GM19023 (cell line): Measurements from ENCODE around the gene GLOD5.

Experiments
- ATAC-seq: cut with Tn5 transposase; IDR thresholded peaks from one replicate; pipeline ENCODE4 v1.9.1; 2021; ENCODE audit warnings: mild to moderate bottlenecking, moderate library complexity; ENCODE audit not compliant: unreplicated experiment

GLOD5 gene

GRCh38 chrX:48753708-48754228 lies 7.8 kb upstream of the GLOD5 start:
- ATAC-seq, result no peak

GRCh38 chrX:48754238-48754637 lies 7.3 kb upstream of the GLOD5 start:
- no peak for ATAC-seq

GRCh38 chrX:48769230-48769629 lies 7.7 kb downstream of the GLOD5 start:
- ATAC-seq, result no peak

- ATAC-seq, result no peak
These were observed 8.7 kb downstream of the GLOD5 start for GRCh38 chrX:48770296-48770695.

- no peak for ATAC-seq
These were observed 11.1 kb downstream of the GLOD5 start for GRCh38 chrX:48772602-48773001.

- ATAC-seq, result no peak
These were observed 15.4 kb downstream of the GLOD5 start for GRCh38 chrX:48776818-48777439.

GRCh38 chrX:48779399-48779798 lies 17.9 kb downstream of the GLOD5 start:
- no peak for ATAC-seq

GRCh38 chrX:48781705-48782104 lies 20.2 kb downstream of the GLOD5 start:
- no peak for ATAC-seq

- ATAC-seq, result no peak
These were observed 20.7 kb downstream of the GLOD5 start for GRCh38 chrX:48782216-48782615.

GRCh38 chrX:48782795-48783194 lies 21.2 kb downstream of the GLOD5 start:
- no peak for ATAC-seq

GRCh38 chrX:48784726-48785125 lies 23.2 kb downstream of the GLOD5 start:
- ATAC-seq, result no peak

GRCh38 chrX:48785186-48785539 lies 23.6 kb downstream of the GLOD5 start:
- no peak for ATAC-seq

- no peak for ATAC-seq
These were observed 24.1 kb downstream of the GLOD5 start for GRCh38 chrX:48785540-48786214.

- no peak for ATAC-seq
These were observed 24.8 kb downstream of the GLOD5 start, which contains the start of gene GATA1 for GRCh38 chrX:48786341-48786800. Gene GATA1, plus strand, starts transcription at chrX:48786590. Its CDS starts 4,520 bp downstream, at chrX:48791110.

GRCh38 chrX:48786825-48787504 lies 25.4 kb downstream of the GLOD5 start:
- no peak for ATAC-seq

- no peak for ATAC-seq
These were observed 26.2 kb downstream of the GLOD5 start for GRCh38 chrX:48787505-48788443.

- ATAC-seq, result no peak
These were observed 28.0 kb downstream of the GLOD5 start for GRCh38 chrX:48789366-48790220.

- ATAC-seq, result no peak
These were observed 28.9 kb downstream of the GLOD5 start for GRCh38 chrX:48790477-48790876.

GRCh38 chrX:48791063-48791820 lies 29.7 kb downstream of the GLOD5 start:
- ATAC-seq, result no peak
